ENCODE measurements around the gene TXNRD1.
"Not testable (repeated sequence)": the region's sequence is repeated elsewhere in the genome, so short reads cannot be mapped to it uniquely, and the experiment has no call there.

Gene TXNRD1

GRCh38 chr12:104215638-104216297 lies at the start of gene TXNRD1:
Gene TXNRD1, plus strand, starts transcription at chr12:104215779. Its CDS starts 24 bp downstream, at chr12:104215803.
- no peak for DNase-seq

- no peak for DNase-seq
Observed at GRCh38 chr12:104165801-104166200, 49.8 kb upstream of the TXNRD1 start.

GRCh38 chr12:104166465-104166864 lies 49.1 kb upstream of the TXNRD1 start:
- DNase-seq: no peak

GRCh38 chr12:104167519-104168458 lies 47.8 kb upstream of the TXNRD1 start:
- no peak for DNase-seq

- no peak for DNase-seq
Observed at GRCh38 chr12:104168596-104168995, 47.0 kb upstream of the TXNRD1 start.

GRCh38 chr12:104171785-104172569 lies 43.6 kb upstream of the TXNRD1 start:
- DNase-seq: no peak

- no peak for DNase-seq
Observed at GRCh38 chr12:104172570-104172947, 43.0 kb upstream of the TXNRD1 start.

- not testable (repeated sequence) for DNase-seq
Observed at GRCh38 chr12:104173804-104174203, 41.8 kb upstream of the TXNRD1 start.

GRCh38 chr12:104175726-104176247 lies 39.8 kb upstream of the TXNRD1 start:
- DNase-seq: no peak

GRCh38 chr12:104177336-104177662 lies 38.3 kb upstream of the TXNRD1 start:
- DNase-seq: no peak

GRCh38 chr12:104177663-104178501 lies 37.7 kb upstream of the TXNRD1 start:
- no peak for DNase-seq

- DNase-seq: no peak
Observed at GRCh38 chr12:104180374-104180773, 35.2 kb upstream of the TXNRD1 start.

GRCh38 chr12:104181313-104181712 lies 34.3 kb upstream of the TXNRD1 start:
- no peak for DNase-seq

- DNase-seq: no peak
Observed at GRCh38 chr12:104182144-104182543, 33.4 kb upstream of the TXNRD1 start.

- no peak for DNase-seq
Observed at GRCh38 chr12:104182621-104183378, 32.8 kb upstream of the TXNRD1 start.

GRCh38 chr12:104183443-104183842 lies 32.1 kb upstream of the TXNRD1 start:
- DNase-seq: no peak

GRCh38 chr12:104187446-104188155 lies 28.0 kb upstream of the TXNRD1 start:
- DNase-seq: no peak

GRCh38 chr12:104188534-104188933 lies 27.0 kb upstream of the TXNRD1 start:
- no peak for DNase-seq

GRCh38 chr12:104189915-104190555 lies 25.5 kb upstream of the TXNRD1 start:
- no peak for DNase-seq

GRCh38 chr12:104190641-104191176 lies 24.9 kb upstream of the TXNRD1 start:
- DNase-seq: no peak
